IPS-15b (cell line): ENCODE measurements around the gene MACF1.
A peak's percentile ranks its signal among the peaks of the same experiment; 100 is the strongest.
"Not testable (repeated sequence)": the region's sequence is repeated elsewhere in the genome, so short reads cannot be mapped to it uniquely, and the experiment has no call there.

ENCODE experiments used
- H3K27me3 ChIP-seq: one replicate; pipeline ENCODE4 v1.6.1; 2013; ENCODE audit warnings: low read length; ENCODE audit not compliant: control insufficient read depth, insufficient read depth
- H3K36me3 ChIP-seq: one replicate; pipeline ENCODE4 v1.6.1; 2013; ENCODE audit warnings: low read length; ENCODE audit not compliant: control insufficient read depth, insufficient read depth
- H3K4me1 ChIP-seq: one replicate; pipeline ENCODE4 v1.6.1; 2013; ENCODE audit warnings: mild to moderate bottlenecking, low read length; ENCODE audit not compliant: control insufficient read depth, insufficient read depth
- H3K4me3 ChIP-seq: one replicate; pipeline ENCODE4 v1.5.1; 2013; ENCODE audit warnings: low read depth, low read length
- H3K9ac ChIP-seq: one replicate; pipeline ENCODE4 v1.6.1; 2013; ENCODE audit warnings: low read depth, mild to moderate bottlenecking, low read length
- H3K9me3 ChIP-seq: one replicate; pipeline ENCODE4 v1.6.1; 2013; ENCODE audit warnings: mild to moderate bottlenecking, low read length; ENCODE audit not compliant: control insufficient read depth, insufficient read depth

The MACF1 gene

DNA sequence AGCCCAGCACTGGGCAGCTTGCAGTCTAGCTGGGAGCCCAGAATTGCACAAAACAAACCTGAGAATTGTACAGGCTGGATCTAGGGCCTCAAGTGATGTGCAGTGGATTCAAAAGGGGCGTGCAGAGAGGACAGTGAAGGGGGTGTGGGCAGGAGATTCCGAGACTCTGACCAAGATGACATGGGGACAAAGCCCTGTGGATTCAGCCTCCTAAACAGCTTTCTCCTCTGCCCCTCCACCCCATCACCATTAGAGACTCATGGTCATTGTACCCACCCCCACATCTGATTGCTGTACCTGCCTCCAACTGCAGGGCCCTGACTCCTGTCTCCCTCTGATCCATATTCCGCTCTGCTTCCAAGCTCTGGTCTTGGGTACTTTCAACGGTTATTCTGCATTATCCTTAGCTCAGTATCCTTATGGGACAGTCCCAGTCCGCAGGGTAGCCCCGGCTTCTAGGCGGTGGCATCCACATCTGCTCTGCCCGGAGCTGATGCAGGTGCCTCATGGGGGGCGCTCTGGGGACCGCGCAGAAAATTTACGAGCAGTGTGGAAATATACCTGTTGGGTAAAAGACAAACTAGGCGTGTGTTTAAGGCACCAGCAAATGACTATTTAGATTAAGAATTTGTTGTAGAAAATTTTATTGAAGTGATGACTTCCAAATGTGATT lies 285.2 kb downstream of the MACF1 start:
- Histone ChIP-seq H3K4me1 (no peaks in the 10 kb centered on the region), H3K4me3 (no peak overlapping the region), H3K27me3 (peaks cover 43% of the 10 kb centered on the region)

DNA sequence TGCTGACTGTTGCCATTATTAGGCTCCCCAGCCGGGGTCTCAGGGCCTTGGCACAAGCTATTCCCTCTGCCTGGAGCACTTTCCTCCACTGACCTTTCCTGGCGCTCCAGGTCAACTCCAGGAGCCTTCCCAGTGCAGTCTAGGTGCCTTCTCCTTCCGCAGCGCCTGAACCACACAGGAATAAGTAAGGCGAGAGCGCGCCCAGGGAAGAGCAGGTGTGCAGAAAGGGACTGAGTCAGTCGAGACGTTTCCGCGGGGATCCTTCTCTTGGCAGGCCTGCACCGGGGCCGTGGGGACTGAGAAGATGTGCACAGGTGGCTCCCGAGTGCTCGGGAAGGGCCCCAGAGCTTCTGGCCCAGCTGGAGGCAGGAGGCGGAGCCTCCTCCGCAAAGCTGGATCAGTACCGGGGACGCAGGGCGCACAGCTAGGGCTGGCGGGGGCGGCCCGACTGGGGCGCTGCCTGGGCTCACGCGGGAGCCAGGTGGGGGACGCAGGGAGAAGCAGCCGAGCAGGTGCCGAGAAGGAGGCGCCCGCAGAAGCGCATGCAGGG lies 286.2 kb downstream of the MACF1 start:
- no peaks in the 10 kb centered on the region for H3K36me3 ChIP-seq
- H3K9me3 ChIP-seq = no peaks in the 10 kb centered on the region
- peak overlapping the region; percentile 48 for H3K4me3 ChIP-seq
- no peak overlapping the region for H3K9ac ChIP-seq
- H3K27me3 ChIP-seq = peaks cover 43% of the 10 kb centered on the region
- no peaks in the 10 kb centered on the region for H3K4me1 ChIP-seq

More for the DNA sequence above, 285.2 kb downstream of the MACF1 start:
- peaks cover 2% of the 10 kb centered on the region for H3K36me3 ChIP-seq
- H3K9ac ChIP-seq = no peak overlapping the region
- H3K9me3 ChIP-seq = no peaks in the 10 kb centered on the region

DNA sequence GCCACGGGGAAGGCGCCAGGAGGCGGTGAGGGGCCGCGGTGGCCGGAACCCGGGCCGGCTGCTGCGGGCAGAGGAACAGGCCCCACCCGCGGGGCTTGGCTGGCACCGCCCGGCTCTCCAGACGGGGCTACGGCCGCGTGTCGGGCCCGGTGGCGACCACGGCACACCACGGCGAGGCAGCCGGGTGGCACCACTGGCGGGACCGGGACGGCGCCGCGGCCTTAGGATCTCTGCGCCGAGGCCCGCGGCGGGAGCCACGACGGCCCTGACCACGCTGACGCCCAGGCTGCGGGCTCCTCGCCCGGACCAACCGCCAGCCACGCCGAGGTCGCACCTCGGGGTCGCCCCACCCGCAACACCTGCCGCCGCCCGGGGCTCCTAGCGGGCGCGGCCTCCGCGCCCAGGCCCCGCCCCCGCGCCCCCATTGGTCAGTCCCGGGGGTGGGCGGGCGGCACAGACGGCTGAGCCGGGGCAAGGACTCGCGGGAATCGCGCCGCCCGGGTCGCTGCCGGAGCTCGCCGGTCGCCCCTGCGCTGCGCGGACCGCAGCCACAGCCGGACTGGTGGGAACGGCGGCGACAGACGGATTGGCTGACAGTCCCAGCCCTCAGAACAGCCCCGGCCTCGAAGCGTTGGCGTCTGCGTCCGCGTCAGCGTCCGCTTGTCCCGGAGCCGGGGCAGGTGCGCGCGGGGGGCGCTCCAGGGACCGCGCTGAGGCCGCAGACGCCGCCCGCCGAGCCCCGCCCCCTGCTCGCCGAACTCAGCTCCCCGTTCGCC lies 286.8 kb downstream of the MACF1 start, which contains the start of gene BMP8A:
TSS of gene BMP8A (plus strand) at position 491 of the 776 bp plus-strand sequence. CDS start 356 bp downstream, outside the sequence.
- peak within 1 kb of the TSS; percentile 48 for H3K4me3 ChIP-seq

DNA sequence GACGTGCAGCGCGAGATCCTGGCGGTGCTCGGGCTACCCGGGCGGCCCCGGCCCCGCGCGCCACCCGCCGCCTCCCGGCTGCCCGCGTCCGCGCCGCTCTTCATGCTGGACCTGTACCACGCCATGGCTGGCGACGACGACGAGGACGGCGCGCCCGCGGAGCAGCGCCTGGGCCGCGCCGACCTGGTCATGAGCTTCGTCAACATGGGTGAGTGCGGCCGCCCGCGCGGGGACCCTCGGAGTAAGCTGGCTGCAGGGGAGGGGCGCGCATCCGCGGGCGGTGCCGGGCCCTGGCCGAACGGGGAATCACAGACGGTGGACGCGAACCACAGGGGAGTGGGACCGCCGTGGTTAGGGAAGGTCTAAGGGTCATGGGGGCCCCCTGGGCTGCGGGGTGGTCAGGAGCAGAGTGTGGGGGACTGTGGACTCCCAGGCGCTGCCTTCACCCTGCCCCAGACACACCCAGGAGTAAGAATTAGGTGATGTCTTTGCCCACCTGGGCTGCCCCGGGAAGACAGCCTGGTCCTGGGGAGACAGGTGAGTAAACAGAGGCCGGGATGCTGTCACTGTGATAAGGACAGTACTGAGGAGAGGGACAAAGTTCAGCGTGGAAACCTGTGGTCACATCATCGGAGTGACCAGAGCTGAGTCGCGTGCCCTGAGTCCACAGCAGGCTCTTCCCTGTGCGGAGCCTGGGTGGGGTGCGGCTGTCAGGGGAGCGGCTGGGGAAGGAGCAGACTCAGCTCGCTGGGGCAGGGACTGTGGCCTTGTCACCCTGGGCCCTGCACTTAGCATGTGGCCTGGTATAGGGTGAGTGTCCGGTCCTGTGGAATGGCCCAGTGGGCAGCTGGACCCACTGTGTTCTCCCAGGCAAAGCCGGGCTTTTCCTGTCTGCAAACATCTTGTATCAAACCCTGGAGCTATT lies 287.9 kb downstream of the MACF1 start:
- H3K4me1 ChIP-seq, H3K9ac ChIP-seq, H3K4me3 ChIP-seq, H3K36me3 ChIP-seq, H3K9me3 ChIP-seq: not testable (repeated sequence)
- peaks cover 43% of the 10 kb centered on the region for H3K27me3 ChIP-seq

More for the DNA sequence above, 286.8 kb downstream of the MACF1 start, which contains the start of gene BMP8A:
- Histone ChIP-seq H3K36me3 (no peaks in the 10 kb centered on the region), H3K9ac (no peak within 1 kb of the TSS), H3K4me1 (no peaks in the 10 kb centered on the region), H3K27me3 (peaks cover 43% of the 10 kb centered on the region), H3K9me3 (no peaks in the 10 kb centered on the region)

DNA sequence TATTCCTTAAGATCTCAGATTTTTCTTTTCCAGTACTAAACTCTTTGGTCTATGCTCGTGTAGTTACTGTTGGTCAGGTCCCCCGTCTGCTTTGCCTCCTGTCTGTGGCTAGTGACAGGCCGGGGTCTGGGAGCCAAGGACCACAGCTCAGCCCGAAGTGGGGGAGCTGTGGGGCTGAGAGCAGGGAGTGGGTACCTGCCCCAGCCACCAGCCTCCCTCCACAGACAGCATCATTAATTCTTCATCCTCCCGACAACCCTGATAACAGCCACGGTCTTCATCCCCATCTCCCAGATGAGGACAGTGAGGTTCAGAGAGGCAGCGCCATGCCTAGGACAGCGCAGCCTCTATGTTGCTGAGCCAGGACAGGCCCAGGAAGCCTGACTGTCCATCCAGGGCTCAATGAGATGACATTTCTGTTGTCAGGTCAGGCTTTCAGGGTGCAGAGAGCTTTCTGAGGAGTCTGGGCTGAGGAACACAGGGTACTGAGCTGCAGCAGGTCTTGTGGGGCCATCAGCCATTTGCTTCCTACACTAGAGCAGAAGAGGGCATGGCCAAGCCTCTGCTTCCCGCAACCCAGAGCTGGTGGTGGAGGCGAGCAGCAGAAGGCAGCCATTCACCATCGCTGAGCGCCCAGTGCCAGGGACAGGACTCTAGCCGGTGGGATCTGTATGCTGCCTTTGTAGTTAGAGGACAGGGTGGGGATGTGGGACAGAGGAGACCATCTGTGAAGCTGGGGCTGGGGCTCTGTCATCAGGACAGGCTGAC lies 288.7 kb downstream of the MACF1 start:
- H3K27me3 ChIP-seq = peaks cover 43% of the 10 kb centered on the region

DNA sequence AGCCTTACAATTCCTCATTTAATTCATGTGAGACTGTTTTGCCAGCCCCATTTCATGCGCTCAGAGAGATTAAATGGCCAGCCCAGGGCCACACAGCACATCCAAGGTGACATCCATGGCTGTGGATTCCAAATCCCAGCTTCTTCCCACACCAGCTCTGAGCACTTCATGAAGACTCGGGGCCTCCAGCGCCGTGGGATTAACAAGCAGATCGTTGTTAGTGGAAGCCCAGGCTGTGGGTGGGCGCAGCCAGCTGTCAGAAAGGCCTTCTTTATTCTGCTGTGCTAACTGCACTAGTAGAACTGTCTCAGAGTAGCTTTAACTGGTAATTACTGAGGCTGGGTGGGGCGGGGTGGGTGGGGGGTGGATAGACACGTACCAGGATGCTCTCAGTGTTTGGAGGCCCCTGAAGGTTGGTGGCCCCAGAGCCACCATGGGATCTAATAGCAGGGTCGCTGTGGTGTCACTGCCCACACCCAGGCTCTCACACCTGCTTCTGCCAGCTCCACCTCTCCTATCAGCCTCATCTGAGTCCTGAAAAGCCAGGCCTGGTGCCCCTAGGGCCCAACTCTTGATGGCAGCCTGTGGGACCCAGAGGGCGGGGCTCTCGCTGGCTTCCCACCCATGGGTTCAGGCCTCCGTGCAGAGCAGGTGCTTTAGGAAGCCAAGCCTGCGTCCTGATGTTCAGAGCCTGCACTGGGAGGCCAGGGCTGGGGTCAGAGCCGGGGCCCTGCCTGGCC lies 290.3 kb downstream of the MACF1 start:
- peaks cover 34% of the 10 kb centered on the region for H3K27me3 ChIP-seq
- H3K4me1 ChIP-seq = no peaks in the 10 kb centered on the region
- H3K36me3 ChIP-seq = no peaks in the 10 kb centered on the region
- H3K9me3 ChIP-seq = no peaks in the 10 kb centered on the region
- no peak overlapping the region for H3K4me3 ChIP-seq
- no peak overlapping the region for H3K9ac ChIP-seq

More for the DNA sequence above, 288.7 kb downstream of the MACF1 start:
- not testable (repeated sequence) for H3K4me3 ChIP-seq, H3K36me3 ChIP-seq, H3K4me1 ChIP-seq, H3K9me3 ChIP-seq, H3K9ac ChIP-seq

DNA sequence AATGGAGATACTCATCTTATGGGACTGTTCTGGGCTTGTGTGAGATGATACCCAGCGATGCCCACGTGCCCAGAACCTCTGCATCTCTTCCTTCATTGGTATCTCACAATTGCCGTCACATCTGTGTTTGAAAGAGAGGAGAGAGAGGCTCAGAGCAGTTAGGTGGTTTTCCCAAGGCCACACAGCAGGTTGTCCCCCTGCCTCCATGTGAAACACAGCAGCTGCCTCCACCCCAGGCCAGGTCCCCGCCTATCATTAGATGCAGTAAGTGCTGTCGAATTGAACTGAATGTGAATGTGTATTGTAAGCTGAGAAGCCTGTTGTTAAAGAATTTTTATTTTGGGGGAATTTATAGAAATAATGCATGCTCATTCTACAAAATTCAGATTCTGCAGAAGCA lies 292.0 kb downstream of the MACF1 start:
- not testable (repeated sequence) for H3K4me3 ChIP-seq, H3K4me1 ChIP-seq, H3K36me3 ChIP-seq, H3K9ac ChIP-seq, H3K9me3 ChIP-seq
- peaks cover 23% of the 10 kb centered on the region for H3K27me3 ChIP-seq

DNA sequence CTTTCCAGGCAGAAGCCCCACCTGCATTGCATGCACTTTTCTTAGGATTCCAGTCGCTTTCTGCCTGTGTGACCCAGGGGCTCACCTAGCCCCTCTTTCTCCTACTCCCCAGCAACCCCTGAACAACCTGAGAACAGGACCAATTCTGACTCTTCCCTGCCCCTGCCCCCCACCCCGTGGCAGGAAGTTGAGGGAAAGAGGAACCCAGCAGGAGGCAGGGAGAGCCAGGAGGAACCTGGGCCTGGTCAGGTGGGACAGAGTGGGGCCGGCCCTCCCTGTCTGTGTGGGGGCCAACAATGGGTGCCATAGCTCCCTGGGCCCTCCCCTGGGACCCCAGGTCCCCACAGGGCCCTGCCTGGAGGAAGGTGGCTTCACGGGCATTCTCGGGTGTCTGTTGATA lies 293.1 kb downstream of the MACF1 start:
- peaks cover 21% of the 10 kb centered on the region for H3K27me3 ChIP-seq
- H3K4me3 ChIP-seq = no peak overlapping the region
- no peaks in the 10 kb centered on the region for H3K4me1 ChIP-seq
- H3K36me3 ChIP-seq = no peaks in the 10 kb centered on the region
- H3K9me3 ChIP-seq = no peaks in the 10 kb centered on the region
- no peak overlapping the region for H3K9ac ChIP-seq

DNA sequence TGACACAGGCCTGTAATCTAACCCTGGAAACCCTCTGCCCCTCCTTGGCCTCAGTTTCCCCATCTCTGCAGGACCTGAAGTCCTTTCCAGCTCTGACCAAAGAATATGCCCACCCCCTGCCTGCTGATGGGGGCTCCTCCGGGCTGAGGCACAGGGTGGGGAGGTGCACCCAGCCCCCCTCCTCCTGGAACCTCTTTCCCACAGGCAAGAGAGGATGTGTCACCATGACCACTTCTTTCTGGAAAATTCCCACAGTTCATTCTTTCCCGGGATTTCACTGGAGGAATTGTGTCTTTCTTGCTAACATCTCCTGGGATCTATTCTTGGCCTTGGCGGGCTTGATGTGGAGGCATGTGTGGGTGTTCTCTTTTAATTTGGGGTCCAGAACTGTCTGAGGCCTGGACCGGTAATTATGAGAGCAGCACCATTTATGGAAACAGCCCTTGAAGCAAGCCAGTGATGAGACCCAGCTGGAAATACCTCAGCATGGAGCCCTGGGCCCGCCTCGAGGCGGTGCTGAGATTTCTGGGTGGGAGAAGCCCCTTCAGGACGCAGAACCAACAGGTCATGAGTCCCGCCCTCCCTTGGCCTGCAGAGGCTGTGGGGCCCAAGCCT lies 293.7 kb downstream of the MACF1 start:
- H3K36me3 ChIP-seq, H3K9me3 ChIP-seq, H3K4me3 ChIP-seq, H3K9ac ChIP-seq, H3K4me1 ChIP-seq: not testable (repeated sequence)
- peaks cover 15% of the 10 kb centered on the region for H3K27me3 ChIP-seq

DNA sequence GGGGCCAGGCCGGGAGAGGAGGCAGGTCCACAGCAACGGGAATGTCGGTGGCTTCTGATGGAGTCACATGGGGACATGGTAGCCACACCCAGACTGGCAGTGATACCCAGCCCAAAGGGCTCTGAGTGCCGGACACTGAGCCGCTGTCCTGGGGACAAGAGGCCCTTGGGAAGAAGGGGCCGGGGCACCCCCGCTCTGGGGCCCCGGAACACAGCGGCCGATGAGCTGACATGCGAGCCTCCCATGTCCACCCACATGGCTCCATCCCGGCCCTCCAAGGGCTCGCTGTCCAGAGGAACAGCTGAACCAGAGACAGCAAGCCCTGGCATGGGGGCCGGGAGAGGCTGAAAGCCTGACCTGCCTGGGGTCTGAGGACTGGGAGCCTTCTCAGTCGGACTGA lies 294.3 kb downstream of the MACF1 start:
- not testable (repeated sequence) for H3K27me3 ChIP-seq, H3K4me1 ChIP-seq, H3K36me3 ChIP-seq, H3K9ac ChIP-seq, H3K9me3 ChIP-seq, H3K4me3 ChIP-seq
